Measurements from ENCODE around the gene DLEC1.

Gene DLEC1, protein sequence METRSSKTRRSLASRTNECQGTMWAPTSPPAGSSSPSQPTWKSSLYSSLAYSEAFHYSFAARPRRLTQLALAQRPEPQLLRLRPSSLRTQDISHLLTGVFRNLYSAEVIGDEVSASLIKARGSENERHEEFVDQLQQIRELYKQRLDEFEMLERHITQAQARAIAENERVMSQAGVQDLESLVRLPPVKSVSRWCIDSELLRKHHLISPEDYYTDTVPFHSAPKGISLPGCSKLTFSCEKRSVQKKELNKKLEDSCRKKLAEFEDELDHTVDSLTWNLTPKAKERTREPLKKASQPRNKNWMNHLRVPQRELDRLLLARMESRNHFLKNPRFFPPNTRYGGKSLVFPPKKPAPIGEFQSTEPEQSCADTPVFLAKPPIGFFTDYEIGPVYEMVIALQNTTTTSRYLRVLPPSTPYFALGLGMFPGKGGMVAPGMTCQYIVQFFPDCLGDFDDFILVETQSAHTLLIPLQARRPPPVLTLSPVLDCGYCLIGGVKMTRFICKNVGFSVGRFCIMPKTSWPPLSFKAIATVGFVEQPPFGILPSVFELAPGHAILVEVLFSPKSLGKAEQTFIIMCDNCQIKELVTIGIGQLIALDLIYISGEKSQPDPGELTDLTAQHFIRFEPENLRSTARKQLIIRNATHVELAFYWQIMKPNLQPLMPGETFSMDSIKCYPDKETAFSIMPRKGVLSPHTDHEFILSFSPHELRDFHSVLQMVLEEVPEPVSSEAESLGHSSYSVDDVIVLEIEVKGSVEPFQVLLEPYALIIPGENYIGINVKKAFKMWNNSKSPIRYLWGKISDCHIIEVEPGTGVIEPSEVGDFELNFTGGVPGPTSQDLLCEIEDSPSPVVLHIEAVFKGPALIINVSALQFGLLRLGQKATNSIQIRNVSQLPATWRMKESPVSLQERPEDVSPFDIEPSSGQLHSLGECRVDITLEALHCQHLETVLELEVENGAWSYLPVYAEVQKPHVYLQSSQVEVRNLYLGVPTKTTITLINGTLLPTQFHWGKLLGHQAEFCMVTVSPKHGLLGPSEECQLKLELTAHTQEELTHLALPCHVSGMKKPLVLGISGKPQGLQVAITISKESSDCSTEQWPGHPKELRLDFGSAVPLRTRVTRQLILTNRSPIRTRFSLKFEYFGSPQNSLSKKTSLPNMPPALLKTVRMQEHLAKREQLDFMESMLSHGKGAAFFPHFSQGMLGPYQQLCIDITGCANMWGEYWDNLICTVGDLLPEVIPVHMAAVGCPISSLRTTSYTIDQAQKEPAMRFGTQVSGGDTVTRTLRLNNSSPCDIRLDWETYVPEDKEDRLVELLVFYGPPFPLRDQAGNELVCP (N-terminal part only)

GRCh38 chr3:38039101-38039898, at the start of gene DLEC1:
Gene DLEC1, plus strand, starts transcription at chr3:38039208. Its CDS starts 18 bp downstream, at chr3:38039226.
- Mint-ChIP-seq H3K4me3 (peak within 1 kb of the TSS; percentile 70), H3K9me3 (peaks cover 8% of the 10 kb centered on the region), H3K27me3 (no peaks in the 10 kb centered on the region), H3K36me3 (ENCODE audit: insufficient read depth) (peaks cover 19% of the 10 kb centered on the region), H3K27ac (ENCODE audit: low read depth) (peak within 1 kb of the TSS; percentile 98), H3K4me1 (peaks cover 33% of the 10 kb centered on the region)
- DNase-seq (ENCODE audit: low spot score in 2 of 2) (peak; percentile 73 to 83), ATAC-seq (replicated peaks; ENCODE audit: extremely low read depth, poor library complexity, severe bottlenecking) (peak; percentile 76)

DNA sequence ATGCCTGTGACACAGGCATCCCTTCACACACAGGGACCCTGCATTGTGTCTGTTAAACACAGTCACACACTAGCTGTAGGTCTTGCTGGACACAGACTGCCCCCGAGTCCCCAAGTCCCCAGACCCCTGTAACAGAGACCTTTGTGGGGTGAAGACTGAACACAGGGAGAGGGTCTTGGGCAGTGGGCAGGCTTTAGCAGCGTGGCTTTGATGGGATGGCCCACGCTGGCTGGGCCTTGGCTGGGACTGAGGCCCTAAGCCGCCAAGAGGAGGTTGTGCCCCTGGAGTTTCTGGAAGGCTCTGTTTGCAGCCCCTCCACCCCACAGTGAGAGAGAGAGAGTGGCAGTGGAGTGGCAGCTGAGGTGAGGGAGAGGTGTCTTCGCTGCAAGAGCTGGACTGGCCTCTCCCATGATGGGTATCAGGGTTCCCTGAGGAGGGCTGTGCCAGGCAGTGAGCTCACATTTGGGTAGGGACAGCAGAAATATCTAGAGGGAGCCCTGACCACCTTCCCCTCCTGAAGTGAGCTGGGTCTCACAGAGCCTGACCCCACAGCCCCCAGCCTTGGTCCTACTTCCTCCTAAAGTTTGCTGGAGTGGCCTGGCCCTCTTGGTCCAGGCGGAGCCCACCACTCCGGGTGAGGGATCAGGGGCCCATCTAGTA, 49.1 kb upstream of the DLEC1 start:
- Mint-ChIP-seq H3K27ac (ENCODE audit: low read depth) (no peak overlapping the region), H3K4me1 (peaks cover 18% of the 10 kb centered on the region)
- no peak for ATAC-seq (replicated peaks; ENCODE audit: extremely low read depth, poor library complexity, severe bottlenecking)

GRCh38 chr3:37990527-37990926, 48.5 kb upstream of the DLEC1 start, which contains the start of gene VILL:
Gene VILL, plus strand, starts transcription at chr3:37990786. Its CDS starts 2,887 bp downstream, at chr3:37993673.
- DNase-seq (ENCODE audit: low spot score in 2 of 2) (no peak), ATAC-seq (replicated peaks; ENCODE audit: extremely low read depth, poor library complexity, severe bottlenecking) (no peak)
- Mint-ChIP-seq H3K36me3 (ENCODE audit: insufficient read depth) (peaks cover 9% of the 10 kb centered on the region), H3K9me3 (no peaks in the 10 kb centered on the region), H3K4me3 (no peak within 1 kb of the TSS), H3K27me3 (peaks cover 5% of the 10 kb centered on the region), H3K4me1 (peaks cover 24% of the 10 kb centered on the region), H3K27ac (ENCODE audit: low read depth) (peak within 1 kb of the TSS; percentile 25)

More for the DNA sequence above, 49.1 kb upstream of the DLEC1 start:
- Mint-ChIP-seq H3K27me3 (peaks cover 11% of the 10 kb centered on the region), H3K4me3 (no peak overlapping the region), H3K9me3 (no peaks in the 10 kb centered on the region), H3K36me3 (ENCODE audit: insufficient read depth) (peaks cover 5% of the 10 kb centered on the region)
- no peak for DNase-seq (ENCODE audit: low spot score in 2 of 2)

DNA sequence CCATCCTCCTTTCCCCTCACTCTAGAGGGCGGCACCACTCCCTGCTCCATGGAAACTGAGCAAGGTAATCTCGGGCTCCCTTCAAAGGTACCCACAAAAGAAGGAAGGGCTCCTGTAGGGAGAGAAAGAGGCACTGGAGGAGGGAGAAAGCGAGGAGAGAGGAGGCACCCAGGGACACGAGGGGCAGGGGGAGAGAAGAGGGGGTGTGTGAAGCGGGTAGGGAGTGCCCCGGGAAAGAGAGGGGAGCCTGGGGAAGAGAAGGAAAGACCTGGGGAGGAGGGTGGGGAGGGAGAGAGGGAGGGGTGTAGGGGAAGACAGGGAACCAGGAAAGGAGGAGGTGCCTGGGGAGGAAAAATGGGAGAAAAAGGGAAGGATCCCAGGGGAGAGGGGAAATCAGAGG, 47.9 kb upstream of the DLEC1 start:
- no peaks in the 10 kb centered on the region for H3K27me3 Mint-ChIP-seq
- H3K9me3 Mint-ChIP-seq: no peaks in the 10 kb centered on the region
- DNase-seq (ENCODE audit: low spot score in 2 of 2) (no peak), ATAC-seq (replicated peaks; ENCODE audit: extremely low read depth, poor library complexity, severe bottlenecking) (no peak)
- H3K4me3 Mint-ChIP-seq: no peak overlapping the region
- H3K4me1 Mint-ChIP-seq: peaks cover 29% of the 10 kb centered on the region
- peak overlapping the region; percentile 25 for H3K27ac Mint-ChIP-seq (ENCODE audit: low read depth)
- peaks cover 10% of the 10 kb centered on the region for H3K36me3 Mint-ChIP-seq (ENCODE audit: insufficient read depth)

GRCh38 chr3:37991823-37992222, 47.2 kb upstream of the DLEC1 start:
- H3K36me3 Mint-ChIP-seq (ENCODE audit: insufficient read depth): peaks cover 10% of the 10 kb centered on the region
- no peaks in the 10 kb centered on the region for H3K9me3 Mint-ChIP-seq
- H3K27me3 Mint-ChIP-seq: no peaks in the 10 kb centered on the region
- no peak overlapping the region for H3K4me3 Mint-ChIP-seq
- DNase-seq (ENCODE audit: low spot score in 2 of 2): no peak
- no peak for ATAC-seq (replicated peaks; ENCODE audit: extremely low read depth, poor library complexity, severe bottlenecking)
- peaks cover 36% of the 10 kb centered on the region for H3K4me1 Mint-ChIP-seq
- H3K27ac Mint-ChIP-seq (ENCODE audit: low read depth): peak overlapping the region; percentile 25

GRCh38 chr3:37992271-37993066, 46.5 kb upstream of the DLEC1 start:
- Mint-ChIP-seq H3K27ac (ENCODE audit: low read depth) (no peak overlapping the region), H3K27me3 (no peaks in the 10 kb centered on the region), H3K4me3 (peak overlapping the region; percentile 94), H3K9me3 (no peaks in the 10 kb centered on the region), H3K4me1 (peaks cover 42% of the 10 kb centered on the region), H3K36me3 (ENCODE audit: insufficient read depth) (peaks cover 10% of the 10 kb centered on the region)
- no peak for ATAC-seq (replicated peaks; ENCODE audit: extremely low read depth, poor library complexity, severe bottlenecking)
- DNase-seq (ENCODE audit: low spot score in 2 of 2): no peak

DNA sequence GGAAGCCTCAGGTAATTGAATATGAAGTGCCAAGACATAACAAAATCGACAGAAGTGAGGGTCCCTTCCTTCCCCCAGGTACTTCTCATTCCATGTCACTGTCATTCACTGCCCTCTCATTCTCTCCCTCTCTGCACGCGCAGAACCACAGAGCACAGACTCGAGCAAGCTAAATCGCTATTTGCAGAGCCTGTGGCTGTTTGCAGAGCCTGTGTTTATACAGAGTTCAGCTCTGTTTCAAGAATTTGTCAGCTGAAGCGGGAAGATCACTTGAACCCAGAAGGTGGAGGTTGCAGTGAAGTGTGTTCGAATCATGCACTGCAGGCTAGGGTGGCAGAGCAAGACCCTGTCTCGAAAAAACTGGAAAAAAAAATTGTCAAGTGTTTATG, 45.9 kb upstream of the DLEC1 start:
- Mint-ChIP-seq H3K9me3 (no peaks in the 10 kb centered on the region), H3K27me3 (no peaks in the 10 kb centered on the region), H3K4me1 (peaks cover 45% of the 10 kb centered on the region), H3K36me3 (ENCODE audit: insufficient read depth) (peaks cover 10% of the 10 kb centered on the region), H3K27ac (ENCODE audit: low read depth) (peak overlapping the region; percentile 89), H3K4me3 (peak overlapping the region; percentile 94)
- no peak for DNase-seq (ENCODE audit: low spot score in 2 of 2)
- ATAC-seq (replicated peaks; ENCODE audit: extremely low read depth, poor library complexity, severe bottlenecking): no peak

- no peak for ATAC-seq (replicated peaks; ENCODE audit: extremely low read depth, poor library complexity, severe bottlenecking)
- peaks cover 14% of the 10 kb centered on the region for H3K36me3 Mint-ChIP-seq (ENCODE audit: insufficient read depth)
- peaks cover 48% of the 10 kb centered on the region for H3K4me1 Mint-ChIP-seq
- H3K27me3 Mint-ChIP-seq: no peaks in the 10 kb centered on the region
- H3K4me3 Mint-ChIP-seq: peak overlapping the region; percentile 94
- no peaks in the 10 kb centered on the region for H3K9me3 Mint-ChIP-seq
- H3K27ac Mint-ChIP-seq (ENCODE audit: low read depth): peak overlapping the region; percentile 89
- no peak for DNase-seq (ENCODE audit: low spot score in 2 of 2)
Measured at GRCh38 chr3:37993460-37993819, 45.6 kb upstream of the DLEC1 start.

DNA sequence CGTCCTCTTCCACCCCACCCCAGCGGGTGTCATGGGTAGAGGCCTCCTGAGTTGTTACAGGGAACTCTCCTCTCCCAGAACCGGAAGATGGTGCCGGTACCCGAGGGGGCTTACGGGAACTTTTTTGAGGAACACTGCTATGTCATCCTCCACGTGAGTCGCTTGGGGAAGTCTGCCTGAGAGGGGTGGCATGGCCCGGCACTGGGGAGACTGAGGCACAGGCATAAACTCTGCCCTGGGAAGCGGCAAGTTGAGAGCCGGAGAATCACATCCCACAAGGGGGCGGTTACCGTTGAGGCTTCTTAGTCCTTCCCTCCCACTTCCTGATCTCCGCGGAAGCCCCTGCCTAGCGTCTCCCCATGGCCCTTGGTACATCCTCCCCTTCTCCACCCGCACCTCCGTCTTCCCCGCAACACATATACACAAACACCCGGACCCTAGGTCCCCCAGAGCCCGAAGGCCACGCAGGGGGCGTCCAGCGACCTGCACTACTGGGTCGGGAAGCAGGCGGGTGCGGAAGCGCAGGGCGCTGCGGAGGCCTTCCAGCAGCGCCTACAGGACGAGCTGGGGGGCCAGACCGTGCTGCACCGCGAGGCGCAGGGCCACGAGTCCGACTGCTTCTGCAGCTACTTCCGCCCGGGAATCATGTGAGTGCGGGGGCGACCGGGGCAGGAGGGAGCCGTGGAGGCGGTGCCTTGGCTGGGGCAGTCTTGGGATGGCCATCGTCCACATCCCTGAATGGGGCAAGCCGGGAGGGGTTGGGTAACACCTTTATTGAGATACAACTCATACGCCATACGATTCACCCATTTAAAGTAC, 45.0 kb upstream of the DLEC1 start:
- ATAC-seq (replicated peaks; ENCODE audit: extremely low read depth, poor library complexity, severe bottlenecking) (peak; percentile 59), DNase-seq (ENCODE audit: low spot score in 2 of 2) (peak; percentile 30 to 33)
- Mint-ChIP-seq H3K4me3 (peak overlapping the region; percentile 94), H3K27me3 (no peaks in the 10 kb centered on the region), H3K4me1 (peaks cover 52% of the 10 kb centered on the region), H3K9me3 (no peaks in the 10 kb centered on the region), H3K27ac (ENCODE audit: low read depth) (peak overlapping the region; percentile 89), H3K36me3 (ENCODE audit: insufficient read depth) (peaks cover 16% of the 10 kb centered on the region)

DNA sequence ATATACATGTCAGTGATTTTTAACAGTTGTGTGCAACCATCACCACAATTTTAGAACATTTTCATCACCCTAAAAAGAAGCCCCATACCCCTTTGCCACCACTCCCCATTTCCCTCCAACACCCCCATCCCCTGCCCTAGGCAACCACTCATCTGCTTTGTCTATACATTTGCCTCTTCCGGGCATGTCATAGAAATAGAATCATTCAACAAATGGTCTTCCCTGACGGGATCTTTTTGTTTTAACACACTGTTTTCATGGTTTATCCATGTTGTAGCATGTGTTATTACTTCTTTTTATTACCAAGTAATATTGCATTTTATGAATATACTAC, 44.4 kb upstream of the DLEC1 start:
- Mint-ChIP-seq H3K4me3 (peak overlapping the region; percentile 94), H3K36me3 (ENCODE audit: insufficient read depth) (peaks cover 16% of the 10 kb centered on the region), H3K4me1 (peaks cover 57% of the 10 kb centered on the region), H3K27ac (ENCODE audit: low read depth) (peak overlapping the region; percentile 89), H3K9me3 (no peaks in the 10 kb centered on the region), H3K27me3 (no peaks in the 10 kb centered on the region)
- no peak for DNase-seq (ENCODE audit: low spot score in 2 of 2)
- no peak for ATAC-seq (replicated peaks; ENCODE audit: extremely low read depth, poor library complexity, severe bottlenecking)
